SK-N-MC (cell line): ENCODE results near the gene CEP164.

Source experiments
- DNase-seq: peaks from one replicate; pipeline ENCODE4 v3.0.0-alpha.2; 2011; ENCODE audit warnings: low read depth, low spot score
- H3K27ac ChIP-seq: fragments of 200-600 bp; sonication (generic); 2 replicates; pipeline ENCODE4 v1.5.1; 2016; ENCODE audit warnings: mixed run types
- H3K36me3 ChIP-seq: fragments of 200-600 bp; sonication (generic); 2 replicates; pipeline ENCODE4 v1.6.1; 2017; ENCODE audit warnings: antibody characterized with exemption, low read length, mixed read lengths; ENCODE audit not compliant: insufficient read depth
- H3K4me3 ChIP-seq: fragments of 200-600 bp; sonication (generic); 2 replicates; pipeline ENCODE4 v1.5.1; 2016
- H3K9ac ChIP-seq: fragments of 200-600 bp; sonication (generic); 2 replicates; pipeline ENCODE4 v1.8.0; 2017; ENCODE audit warnings: mixed run types, mixed read lengths; ENCODE audit not compliant: insufficient read length
- H3K9me3 ChIP-seq: fragments of 200-600 bp; sonication (generic); 2 replicates; pipeline ENCODE4 v1.6.1; 2017; ENCODE audit warnings: low read depth, mild to moderate bottlenecking, antibody characterized with exemption, low read length, moderate library complexity, mixed read lengths
- EZH2 ChIP-seq: fragments of 200-600 bp; sonication (generic); IDR thresholded peaks from one replicate; pipeline ENCODE4 v1.6.1; 2017; ENCODE audit warnings: antibody characterized with exemption
- FOXP2 ChIP-seq: optimal IDR thresholded peaks from 2 replicates; pipeline ENCODE3; 2011; ENCODE audit warnings: mild to moderate bottlenecking, moderate library complexity; ENCODE audit not compliant: insufficient read depth; ENCODE audit errors: extremely low read length, control extremely low read depth
- POLR2AphosphoS5 ChIP-seq: IDR thresholded peaks from 2 replicates; pipeline ENCODE4 v1.6.1; 2012; ENCODE audit warnings: mild to moderate bottlenecking, low read depth, low read length, borderline replicate concordance

The CEP164 gene

DNA sequence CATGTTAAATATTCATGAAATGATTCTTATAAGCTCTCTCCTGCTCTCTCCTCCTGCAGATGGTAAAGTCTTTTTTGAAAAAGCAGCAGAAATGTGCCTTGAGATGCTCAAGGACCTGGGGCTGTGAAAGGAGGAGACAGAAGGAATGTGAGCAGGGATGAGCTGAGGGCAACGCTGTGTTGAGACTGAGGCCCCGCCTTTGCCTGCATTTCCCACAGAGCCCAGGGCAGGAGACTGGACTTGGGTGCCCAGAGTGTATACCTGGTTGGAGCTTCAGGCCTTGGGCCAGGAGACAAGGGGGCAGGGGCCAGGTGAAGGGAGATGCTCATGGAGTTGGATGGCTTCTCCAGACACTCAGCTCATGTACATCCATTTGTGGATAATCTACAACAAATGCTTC is 39.2 kb downstream of the CEP164 start:
- Histone ChIP-seq H3K9me3 (no peaks in the 10 kb centered on the region), H3K4me3 (no peak overlapping the region), H3K36me3 (peaks cover 20% of the 10 kb centered on the region), H3K9ac (no peak overlapping the region), H3K27ac (no peak overlapping the region)
- TF ChIP-seq EZH2, result no peak
- no peak for TF ChIP-seq FOXP2
- no peak for TF ChIP-seq POLR2AphosphoS5
- DNase-seq, result no peak

DNA sequence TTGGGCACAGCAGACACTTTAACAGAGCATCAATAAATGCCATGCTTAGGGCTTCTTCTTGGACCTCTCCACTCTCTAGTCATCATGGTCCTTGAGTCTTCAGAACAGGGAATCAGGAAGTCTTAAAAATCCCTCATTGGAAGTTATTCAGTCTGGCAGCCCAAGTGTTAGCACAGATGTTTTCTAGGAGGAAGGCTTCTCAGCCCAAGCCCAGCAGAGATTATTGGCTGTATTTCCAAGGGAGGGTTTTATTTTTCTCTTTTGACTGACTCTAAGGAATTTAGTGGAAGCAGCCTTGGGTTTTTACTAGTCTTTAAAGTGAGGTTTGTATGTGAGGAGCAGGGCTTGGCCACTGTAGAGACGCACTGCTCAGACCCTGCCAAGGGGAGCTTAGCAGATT is 41.9 kb downstream of the CEP164 start:
- Histone ChIP-seq H3K36me3 (peaks cover 4% of the 10 kb centered on the region; the same call in 1 of the 2 replicates), H3K9ac (no peak overlapping the region), H3K9me3 (no peaks in the 10 kb centered on the region), H3K4me3 (no peak overlapping the region), H3K27ac (no peak overlapping the region)
- TF ChIP-seq POLR2AphosphoS5 (no peak), EZH2 (no peak), FOXP2 (no peak)
- no peak for DNase-seq

DNA sequence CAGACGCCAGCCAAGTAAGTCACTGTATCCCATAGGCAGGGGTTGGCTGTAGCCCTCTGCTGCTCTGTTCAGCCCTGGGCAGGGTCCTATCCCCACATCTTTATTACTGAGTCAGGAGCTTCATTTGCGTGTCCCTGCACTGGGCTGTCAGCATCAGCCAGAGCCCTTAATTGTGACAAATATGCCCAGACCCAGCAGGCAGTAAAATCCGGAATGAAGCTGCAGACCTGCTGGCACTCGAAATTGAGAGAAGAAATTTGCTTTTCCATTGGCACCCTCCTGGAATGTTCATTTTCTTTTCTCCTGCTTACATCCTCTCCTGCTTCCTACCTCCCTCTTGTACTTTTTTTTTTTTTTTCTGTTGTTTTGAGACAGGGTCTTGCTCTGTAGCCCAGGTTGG is 43.8 kb downstream of the CEP164 start:
- Histone ChIP-seq H3K4me3 (no peak overlapping the region), H3K27ac (no peak overlapping the region), H3K9me3 (no peaks in the 10 kb centered on the region), H3K9ac (no peak overlapping the region), H3K36me3 (peaks cover 4% of the 10 kb centered on the region; the same call in 1 of the 2 replicates)
- DNase-seq, result no peak
- TF ChIP-seq FOXP2 (no peak), EZH2 (no peak), POLR2AphosphoS5 (no peak)

DNA sequence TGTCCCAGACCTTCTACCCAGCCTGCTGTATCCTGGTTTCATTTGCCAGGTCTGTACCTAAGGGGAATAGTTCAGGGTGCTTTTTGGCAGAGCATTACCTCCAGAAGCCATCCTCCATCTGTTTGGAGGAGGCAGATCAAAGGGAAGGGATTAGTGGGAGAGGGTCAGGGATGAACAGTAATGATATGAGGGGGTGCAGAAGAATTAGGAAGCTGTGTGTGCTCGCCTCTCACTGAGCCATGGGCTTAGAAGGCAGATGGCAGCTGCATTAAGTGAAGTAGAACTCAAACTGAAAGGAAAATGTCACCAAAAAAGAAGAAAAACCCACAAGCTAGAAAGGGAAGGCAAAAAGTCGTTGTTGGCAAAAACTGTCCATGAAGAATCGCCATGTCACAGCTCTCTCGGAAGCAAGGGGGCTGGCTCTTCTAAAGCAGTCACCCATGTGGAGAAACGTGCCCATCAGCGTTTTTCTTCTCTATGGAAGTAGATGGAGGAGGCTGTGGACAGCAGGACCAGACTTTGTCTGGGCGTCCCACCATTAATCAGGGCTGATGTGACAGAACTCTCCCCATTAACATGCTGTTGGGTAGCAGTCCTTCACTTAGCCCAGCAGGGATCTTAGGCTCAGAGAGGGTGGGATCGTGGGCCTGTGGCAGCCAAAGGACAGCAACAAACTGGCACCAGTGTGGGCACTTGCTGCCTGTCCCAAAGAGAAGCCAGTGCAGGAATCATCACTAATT is 46.8 kb downstream of the CEP164 start:
- H3K36me3 ChIP-seq, result peaks cover 4% of the 10 kb centered on the region; the same call in 1 of the 2 replicates
- no peak overlapping the region for H3K27ac ChIP-seq
- no peak overlapping the region for H3K9ac ChIP-seq
- TF ChIP-seq EZH2 (no peak), FOXP2 (no peak), POLR2AphosphoS5 (no peak)
- H3K9me3 ChIP-seq, result no peaks in the 10 kb centered on the region
- no peak for DNase-seq
- H3K4me3 ChIP-seq, result no peak overlapping the region

DNA sequence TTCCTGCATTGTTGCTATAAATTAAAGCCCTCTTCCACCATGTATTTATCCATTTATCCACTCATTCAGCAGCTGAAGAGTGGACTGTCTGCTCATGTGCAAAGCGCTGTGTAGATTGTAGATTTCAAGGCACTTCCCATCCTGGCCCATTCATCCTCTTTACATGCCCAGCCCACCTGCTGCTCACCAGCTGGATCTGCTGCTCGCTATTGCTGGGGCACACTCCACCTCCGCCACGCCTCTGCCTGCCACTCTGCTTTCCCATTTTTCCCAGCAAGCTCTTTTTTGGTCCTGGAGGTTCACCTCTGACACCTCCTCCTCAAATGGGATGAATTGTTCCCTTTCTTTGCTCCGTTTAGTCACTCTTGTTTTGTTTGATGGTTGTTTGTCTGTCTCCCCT is 48.3 kb downstream of the CEP164 start:
- DNase-seq, result no peak
- Histone ChIP-seq H3K27ac (no peak overlapping the region), H3K4me3 (no peak overlapping the region), H3K9ac (no peak overlapping the region), H3K36me3 (peaks cover 3% of the 10 kb centered on the region; the same call in 1 of the 2 replicates), H3K9me3 (no peaks in the 10 kb centered on the region)
- TF ChIP-seq FOXP2 (no peak), POLR2AphosphoS5 (no peak), EZH2 (no peak)

DNA sequence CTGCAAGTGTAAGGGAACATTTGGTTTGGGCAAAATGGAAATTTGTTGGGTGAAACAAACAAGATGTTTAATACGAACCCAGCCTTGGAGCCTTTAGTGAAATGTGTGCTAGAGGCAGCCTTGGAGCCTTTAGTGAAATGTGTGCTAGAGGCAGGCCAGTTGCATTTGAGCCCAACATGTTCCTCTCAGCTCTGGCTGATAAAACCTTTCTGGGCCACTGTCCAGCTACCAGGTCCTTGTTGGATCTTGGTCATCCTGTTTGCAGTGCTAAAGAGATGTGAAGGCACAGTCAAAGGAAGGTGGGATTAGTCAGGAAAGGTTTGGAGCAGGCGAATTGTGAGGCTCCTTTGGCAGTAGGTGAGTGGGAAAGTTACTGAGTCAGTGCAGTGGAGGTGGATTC is 48.9 kb downstream of the CEP164 start:
- H3K36me3 ChIP-seq, result no peaks in the 10 kb centered on the region; the same call in 1 of the 2 replicates
- no peak for TF ChIP-seq POLR2AphosphoS5
- TF ChIP-seq FOXP2, result no peak
- TF ChIP-seq EZH2, result no peak
- H3K9ac ChIP-seq, result no peak overlapping the region
- no peaks in the 10 kb centered on the region for H3K9me3 ChIP-seq
- no peak overlapping the region for H3K4me3 ChIP-seq
- no peak for DNase-seq
- H3K27ac ChIP-seq, result no peak overlapping the region

DNA sequence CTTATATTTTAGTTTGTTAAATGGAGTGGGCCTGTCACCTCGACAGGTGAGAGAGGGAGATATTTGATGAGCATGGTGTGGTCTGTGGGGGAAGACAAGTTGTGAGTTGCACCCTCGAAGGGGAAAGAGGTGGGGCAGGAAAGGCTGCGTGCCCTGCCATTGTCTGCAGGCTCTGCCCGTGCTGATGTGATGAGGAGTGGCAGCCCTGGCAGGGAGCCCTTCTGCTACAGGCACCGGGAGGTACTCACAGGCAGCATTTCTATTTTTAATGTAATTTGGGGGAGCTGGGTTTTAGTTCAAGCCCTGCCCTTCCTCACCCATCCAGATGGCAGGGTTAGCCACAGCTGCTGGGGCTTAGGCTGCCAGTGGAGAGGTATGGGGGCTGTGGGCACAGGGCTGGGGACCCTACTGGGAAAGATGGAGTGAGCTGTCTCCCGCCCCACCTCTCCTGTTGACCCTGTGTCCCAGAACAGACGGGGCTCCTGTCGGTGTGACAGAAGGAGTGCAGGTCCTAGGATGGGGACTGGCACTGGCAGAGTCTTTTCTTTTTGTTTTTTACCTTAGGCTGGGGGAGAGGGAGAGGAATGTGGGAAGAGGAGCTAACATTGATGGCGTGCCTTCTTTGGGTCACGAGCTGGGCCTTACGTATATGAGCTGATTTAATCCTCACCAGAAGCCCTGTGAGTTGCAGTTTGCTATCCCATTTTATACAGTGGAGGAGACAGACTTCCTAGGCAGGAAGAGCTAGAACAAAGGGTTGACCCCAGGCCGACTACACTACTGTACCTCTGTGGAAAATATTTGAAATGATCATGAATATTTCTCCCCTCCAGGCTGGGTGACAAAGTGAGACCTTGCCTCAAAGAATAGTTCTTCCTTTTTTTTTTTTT is 51.6 kb downstream of the CEP164 start:
- DNase-seq, result no peak
- Histone ChIP-seq H3K4me3 (no peak overlapping the region), H3K9me3 (no peaks in the 10 kb centered on the region), H3K36me3 (no peaks in the 10 kb centered on the region; the same call in 1 of the 2 replicates), H3K27ac (no peak overlapping the region), H3K9ac (no peak overlapping the region)
- TF ChIP-seq EZH2, result no peak
- no peak for TF ChIP-seq POLR2AphosphoS5
- no peak for TF ChIP-seq FOXP2

DNA sequence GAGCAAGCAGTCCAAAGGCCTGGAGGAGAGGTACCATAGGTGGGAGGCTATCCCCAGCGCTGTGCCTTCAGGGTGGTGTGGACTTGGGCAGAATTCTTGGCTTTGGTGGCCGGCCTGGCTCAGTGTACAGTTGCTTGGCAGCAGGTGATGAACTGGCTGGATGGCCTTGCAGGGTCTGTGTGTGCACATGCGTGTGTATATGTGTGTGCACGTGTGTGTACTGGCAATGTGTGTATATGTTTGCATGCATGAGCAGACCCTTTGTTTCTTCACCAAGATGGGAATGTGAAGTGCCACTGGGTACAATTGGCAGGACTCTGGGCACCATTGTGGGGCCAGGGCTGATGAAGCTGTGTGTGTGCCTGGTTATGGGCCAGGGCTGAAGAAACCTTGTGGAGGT is 53.0 kb downstream of the CEP164 start:
- DNase-seq, result no peak
- Histone ChIP-seq H3K9me3 (no peaks in the 10 kb centered on the region), H3K36me3 (no peaks in the 10 kb centered on the region; the same call in 1 of the 2 replicates), H3K9ac (no peak overlapping the region), H3K27ac (no peak overlapping the region), H3K4me3 (no peak overlapping the region)
- no peak for TF ChIP-seq EZH2
- TF ChIP-seq FOXP2, result no peak
- TF ChIP-seq POLR2AphosphoS5, result no peak
